Measurements from ENCODE around the gene RANBP1.

DNA sequence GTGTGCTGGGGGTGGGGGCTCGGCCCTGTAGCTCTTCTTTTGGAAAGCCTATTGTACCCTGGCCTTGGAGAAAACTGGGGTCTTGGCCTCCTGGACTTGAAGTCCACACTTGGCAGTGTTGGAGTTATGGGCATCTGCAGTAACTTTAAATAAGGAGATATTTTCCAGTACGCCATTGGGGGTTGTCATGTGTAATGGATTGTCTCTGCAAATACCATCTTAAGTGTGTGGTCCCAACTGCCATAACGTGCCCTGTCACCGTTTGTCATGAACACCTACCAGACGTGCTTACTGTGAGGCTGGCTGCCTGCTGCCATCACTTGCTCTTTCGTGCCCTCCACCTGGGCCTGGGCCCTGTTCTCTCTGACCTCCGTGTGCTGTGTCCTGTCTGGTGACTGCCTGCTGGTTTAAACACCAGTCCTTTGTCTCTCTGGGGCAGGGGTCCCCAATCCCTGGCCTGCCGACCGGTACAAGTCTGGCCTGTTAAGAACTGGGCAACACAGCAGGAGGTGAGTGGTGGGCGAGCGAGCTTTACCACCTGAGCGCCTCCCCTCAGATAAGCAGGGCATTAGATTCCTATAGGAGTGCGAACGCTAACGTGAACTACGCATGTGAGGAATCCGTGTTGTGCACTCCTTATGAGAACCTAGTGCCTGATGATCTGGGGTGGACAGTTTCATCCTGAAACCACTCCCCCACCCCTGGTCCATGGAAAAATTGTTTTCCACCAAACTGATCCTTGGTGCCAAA, 12.1 kb downstream of the RANBP1 start:
- TF ChIP-seq, protein P1, sequence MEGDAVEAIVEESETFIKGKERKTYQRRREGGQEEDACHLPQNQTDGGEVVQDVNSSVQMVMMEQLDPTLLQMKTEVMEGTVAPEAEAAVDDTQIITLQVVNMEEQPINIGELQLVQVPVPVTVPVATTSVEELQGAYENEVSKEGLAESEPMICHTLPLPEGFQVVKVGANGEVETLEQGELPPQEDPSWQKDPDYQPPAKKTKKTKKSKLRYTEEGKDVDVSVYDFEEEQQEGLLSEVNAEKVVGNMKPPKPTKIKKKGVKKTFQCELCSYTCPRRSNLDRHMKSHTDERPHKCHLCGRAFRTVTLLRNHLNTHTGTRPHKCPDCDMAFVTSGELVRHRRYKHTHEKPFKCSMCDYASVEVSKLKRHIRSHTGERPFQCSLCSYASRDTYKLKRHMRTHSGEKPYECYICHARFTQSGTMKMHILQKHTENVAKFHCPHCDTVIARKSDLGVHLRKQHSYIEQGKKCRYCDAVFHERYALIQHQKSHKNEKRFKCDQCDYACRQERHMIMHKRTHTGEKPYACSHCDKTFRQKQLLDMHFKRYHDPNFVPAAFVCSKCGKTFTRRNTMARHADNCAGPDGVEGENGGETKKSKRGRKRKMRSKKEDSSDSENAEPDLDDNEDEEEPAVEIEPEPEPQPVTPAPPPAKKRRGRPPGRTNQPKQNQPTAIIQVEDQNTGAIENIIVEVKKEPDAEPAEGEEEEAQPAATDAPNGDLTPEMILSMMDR (IDR thresholded peaks at IDR 0.05), result no peak
- TF ChIP-seq POLR2A (IDR thresholded peaks at IDR 0.05), result no peak

All from transverse colon (tissue), 3 donors.